ENCODE data around the gene ATP1A4.

DNA sequence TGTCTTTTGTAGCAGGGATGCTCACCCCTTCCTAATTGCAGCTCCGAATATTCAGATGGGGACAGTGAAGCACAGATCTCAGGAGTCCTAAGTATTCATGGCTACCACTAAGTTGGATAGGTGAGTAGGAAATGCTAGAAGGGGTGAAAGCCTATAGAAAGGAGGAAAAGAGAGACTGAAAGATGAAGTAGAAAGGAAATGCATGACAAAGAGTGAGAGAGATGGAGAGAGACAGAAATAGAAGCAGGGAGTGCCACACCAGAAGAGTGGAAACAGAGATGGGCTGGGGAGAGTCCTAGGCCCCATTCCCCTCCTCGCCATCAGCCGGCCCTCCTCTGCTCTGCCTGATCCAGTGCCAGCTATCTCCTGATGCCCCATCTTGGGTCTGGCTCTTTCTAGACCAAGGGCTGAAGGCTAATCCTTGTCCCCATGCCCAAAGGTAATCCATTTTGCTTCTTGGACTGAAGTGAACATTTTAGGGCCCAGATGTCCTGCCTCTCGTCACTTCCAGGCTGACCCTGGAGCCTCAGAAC lies 55.8 kb downstream of the ATP1A4 start:
- no peak for TF ChIP-seq CTCF (IDR thresholded peaks at IDR 0.05)
- TF ChIP-seq POLR2AphosphoS5 (IDR thresholded peaks at IDR 0.05; ENCODE audit: low read depth, low read length), result no peak

Measured in Panc1 (cell line).